Body of pancreas (tissue), 4 donors: ENCODE data around the gene RAB42.

Source experiments
- CTCF ChIP-seq, 7 experiments: fragments of 450-650 bp in 4 of 7; fragments of 200-600 bp in 3 of 7; sonication (generic) in 3 of 7; IDR thresholded peaks; one replicate each; pipeline ENCODE4 v1.5.1; 2016 to 2019; ENCODE audit warnings: antibody characterized with exemption in 7 of 7
- POLR2A ChIP-seq, 3 donors: fragments of 450-650 bp; IDR thresholded peaks; one replicate each; pipeline ENCODE4 v1.6.1; 2016; ENCODE audit warnings: antibody characterized with exemption in 3 of 3, mild to moderate bottlenecking in 2 of 3

GRCh38 chr1:28613175-28613574 is 21.1 kb downstream of the RAB42 start:
- TF ChIP-seq CTCF (IDR thresholded peaks at IDR 0.05) = no peak
- no peak for TF ChIP-seq POLR2A (IDR thresholded peaks at IDR 0.05)
